HG03175 (cell line): Measurements from ENCODE around the gene SERTAD1.
A peak's percentile ranks its signal among the peaks of the same experiment; 100 is the strongest.
"Not testable (repeated sequence)": the region's sequence is repeated elsewhere in the genome, so short reads cannot be mapped to it uniquely, and the experiment has no call there.

Experiments used
- ATAC-seq: cut with Tn5 transposase; IDR thresholded peaks from one replicate; pipeline ENCODE4 v1.9.1; 2021; ENCODE audit warnings: mild to moderate bottlenecking, moderate library complexity; ENCODE audit not compliant: unreplicated experiment

SERTAD1 gene

GRCh38 chr19:40423938-40424337 lies 1.9 kb downstream of the SERTAD1 start:
- no peak for ATAC-seq

GRCh38 chr19:40422748-40423566 lies 2.8 kb downstream of the SERTAD1 start:
- no peak for ATAC-seq

DNA sequence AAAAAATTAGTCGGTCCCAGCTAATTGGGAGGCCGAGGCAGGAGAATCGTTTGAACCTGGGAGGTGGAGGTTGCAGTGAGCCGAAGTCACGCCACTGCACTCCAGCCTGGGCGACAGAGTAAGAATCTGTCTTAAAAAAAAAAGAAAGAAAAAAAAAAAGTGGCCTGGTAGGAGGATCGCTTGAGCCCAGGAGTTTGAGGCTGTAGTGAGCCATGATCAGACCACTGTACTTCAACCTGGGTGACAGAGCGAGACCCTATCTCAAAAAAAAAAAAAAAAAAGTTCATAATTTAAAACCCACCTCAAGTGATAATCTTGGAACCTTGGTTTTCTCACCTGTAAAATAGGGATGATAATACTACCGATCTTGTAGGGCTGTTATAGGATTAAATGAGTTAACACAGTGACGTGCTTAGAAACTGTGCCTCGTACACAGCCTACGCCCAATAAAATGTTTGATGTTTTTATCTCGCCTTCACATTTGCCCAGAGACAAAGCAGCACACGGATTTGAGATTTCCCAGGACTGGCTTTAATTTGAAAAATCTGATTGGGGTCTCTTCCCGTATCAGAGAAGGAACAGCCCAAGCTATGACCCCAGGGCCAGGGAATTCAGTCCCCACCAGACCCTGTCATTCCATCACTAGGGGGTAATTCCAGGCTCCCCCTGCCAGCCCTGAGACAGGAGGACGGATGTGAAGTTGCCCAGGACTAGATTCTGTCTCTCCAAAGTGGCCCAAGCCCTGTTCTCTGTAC lies 3.6 kb downstream of the SERTAD1 start:
- no peak for ATAC-seq

GRCh38 chr19:40420766-40421765 lies 4.7 kb downstream of the SERTAD1 start:
- ATAC-seq: peak; percentile 44

- ATAC-seq: no peak
Observed at GRCh38 chr19:40420451-40420765, 5.4 kb downstream of the SERTAD1 start.

DNA sequence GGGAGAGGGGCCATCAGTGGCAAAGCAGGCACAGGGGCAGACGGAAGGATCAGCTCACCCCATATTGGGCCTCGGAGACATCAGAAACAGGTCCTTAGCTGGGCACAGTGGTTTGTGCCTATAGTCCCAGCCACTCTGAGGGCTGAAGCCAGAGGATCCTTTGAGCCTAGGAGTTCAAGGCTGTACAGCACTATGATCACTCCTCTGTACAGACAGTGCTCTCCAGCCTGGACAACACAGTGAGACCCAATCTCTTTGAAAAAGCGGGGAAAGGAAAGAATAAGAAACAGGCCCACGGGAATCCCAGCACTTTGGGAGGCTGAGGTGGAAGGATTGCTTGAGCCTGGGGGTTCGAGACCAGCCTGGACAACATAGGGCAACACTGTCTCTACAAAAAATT lies 6.0 kb downstream of the SERTAD1 start:
- ATAC-seq: no peak

- no peak for ATAC-seq
Observed at GRCh38 chr19:40419066-40419612, 6.7 kb downstream of the SERTAD1 start.

- no peak for ATAC-seq
Observed at GRCh38 chr19:40418040-40418439, 7.8 kb downstream of the SERTAD1 start.

DNA sequence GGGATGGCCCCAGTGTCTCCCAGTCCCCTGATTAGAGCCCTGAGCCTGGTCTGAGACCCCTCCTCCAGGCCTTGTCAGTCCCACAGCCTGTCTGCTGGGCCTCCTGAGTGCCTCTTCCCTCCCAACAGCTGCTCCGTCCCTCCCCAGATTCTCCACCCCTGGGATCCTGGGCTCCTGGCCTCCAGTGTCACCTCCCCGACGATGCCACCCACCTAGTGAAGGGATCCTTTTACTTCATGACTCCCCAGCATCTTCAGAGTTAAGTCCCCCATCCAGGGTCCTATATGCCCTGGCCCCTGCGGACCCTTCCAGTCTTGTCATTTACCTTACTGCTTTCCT lies 8.2 kb downstream of the SERTAD1 start:
- no peak for ATAC-seq

DNA sequence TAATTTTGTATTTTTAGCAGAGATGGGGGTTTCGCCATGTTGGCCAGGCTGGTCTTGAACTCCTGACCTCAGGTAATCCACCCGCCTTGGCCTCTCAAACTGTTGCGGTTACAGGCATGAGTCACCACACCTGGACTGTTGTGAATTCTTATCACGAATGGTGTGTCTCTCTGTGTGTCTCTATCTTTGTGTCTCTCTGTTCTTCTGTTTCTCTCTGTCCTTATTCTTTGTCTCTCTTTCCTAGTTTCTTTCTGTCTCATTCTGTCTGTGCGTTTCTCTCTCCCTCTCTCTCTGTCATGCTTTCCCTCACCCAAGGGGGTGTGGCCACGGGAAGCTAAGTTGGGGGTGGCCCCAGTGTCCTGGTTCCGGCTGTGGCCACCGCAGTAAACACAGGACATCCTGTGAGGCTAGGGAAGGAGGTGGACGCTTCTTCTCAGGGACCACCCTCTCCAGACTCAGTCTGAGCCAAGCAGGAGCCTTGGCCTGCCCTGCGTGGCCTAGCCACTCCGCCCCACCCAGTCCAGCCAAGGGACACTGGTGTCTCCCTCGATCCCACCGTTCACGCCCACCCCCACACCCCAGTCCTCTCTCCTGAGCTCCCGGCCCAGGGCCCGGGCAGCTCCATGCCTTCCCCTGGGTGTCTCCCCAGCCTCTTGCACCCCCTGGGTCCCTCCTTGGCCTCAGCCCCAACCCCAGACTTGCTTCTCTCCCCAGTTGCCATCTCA lies 8.7 kb downstream of the SERTAD1 start:
- no peak for ATAC-seq

- no peak for ATAC-seq
Observed at GRCh38 chr19:40415768-40416167, 10.0 kb downstream of the SERTAD1 start.

- no peak for ATAC-seq
Observed at GRCh38 chr19:40414542-40415535, 11.0 kb downstream of the SERTAD1 start.

GRCh38 chr19:40413291-40413845 lies 12.4 kb downstream of the SERTAD1 start, which contains the start of gene PRX:
TSS of gene PRX (minus strand) at chr19:40413378. CDS start at chr19:40407932, 5,446 bp downstream.
- ATAC-seq: no peak

DNA sequence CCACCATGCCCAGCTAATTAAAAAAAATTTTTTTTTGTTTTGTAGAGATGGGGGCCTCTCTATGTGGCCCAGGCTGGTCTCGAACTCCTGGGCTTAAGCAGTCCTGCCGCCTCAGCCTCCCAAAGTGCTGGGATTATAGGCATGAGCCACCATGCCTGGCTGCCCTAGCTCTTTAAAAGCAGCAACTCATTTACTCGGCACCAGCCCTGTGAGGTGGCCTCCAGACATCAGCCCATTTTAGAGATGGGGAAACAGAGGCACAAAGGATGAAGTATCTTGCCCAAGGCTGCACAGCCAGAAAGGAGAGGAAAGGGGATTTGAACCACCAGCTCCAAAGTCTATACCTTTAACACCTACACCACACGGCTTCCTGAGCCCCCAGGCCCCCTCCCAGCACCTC lies 12.9 kb downstream of the SERTAD1 start:
- ATAC-seq: no peak

- ATAC-seq: no peak
Observed at GRCh38 chr19:40411958-40412499, 13.8 kb downstream of the SERTAD1 start.

DNA sequence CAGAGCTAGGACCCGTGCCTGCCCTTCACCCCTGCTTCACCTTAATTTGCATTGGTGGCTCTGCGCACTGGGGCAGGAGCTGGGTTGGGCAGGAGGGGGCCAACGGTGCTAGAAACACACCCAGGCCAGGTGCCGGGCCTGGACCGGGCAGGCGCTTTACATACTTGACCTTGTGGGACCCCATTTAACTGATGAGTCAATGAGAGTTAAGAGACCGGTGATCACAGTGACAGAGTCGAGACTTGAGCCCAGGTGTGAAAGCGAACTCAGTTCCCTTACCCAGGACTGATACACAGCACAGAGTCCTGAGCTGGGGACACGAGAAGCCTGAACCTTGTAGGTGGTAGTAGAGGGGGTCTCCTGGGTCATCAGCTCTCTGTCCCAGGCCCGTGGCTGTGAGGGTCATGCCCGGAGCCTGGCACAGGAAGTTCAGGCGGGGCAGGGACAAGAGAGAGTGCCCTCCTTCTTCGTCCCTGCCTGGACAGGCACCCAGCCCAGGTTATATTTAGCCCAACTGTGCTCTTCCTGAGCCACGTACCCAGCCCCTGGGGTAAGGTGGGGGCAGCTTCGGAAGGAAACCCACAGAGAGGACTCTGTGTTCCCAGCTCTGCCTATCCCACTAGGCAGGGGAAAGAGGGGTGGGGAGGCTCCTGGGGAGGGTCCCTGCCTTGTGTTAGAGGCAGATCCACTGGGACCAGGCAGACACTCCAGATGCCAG lies 14.5 kb downstream of the SERTAD1 start:
- ATAC-seq: no peak

DNA sequence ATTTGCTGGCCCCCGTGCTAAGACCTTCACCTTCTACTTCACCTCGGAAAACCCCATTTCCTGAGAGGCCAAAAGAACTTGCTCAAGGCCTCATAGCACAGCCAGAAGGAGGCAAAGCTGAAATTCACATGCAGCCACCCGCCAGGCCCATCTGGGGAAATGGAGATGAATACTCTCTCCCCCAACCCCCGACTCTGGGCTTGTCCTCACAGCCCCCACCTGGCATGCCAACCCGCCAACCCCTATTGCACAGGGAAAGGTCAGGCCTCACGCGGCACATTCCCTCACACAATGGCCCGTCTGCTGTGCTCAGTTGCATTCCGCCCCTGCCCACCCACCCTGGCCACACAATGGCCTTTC lies 15.8 kb downstream of the SERTAD1 start:
- ATAC-seq: no peak

DNA sequence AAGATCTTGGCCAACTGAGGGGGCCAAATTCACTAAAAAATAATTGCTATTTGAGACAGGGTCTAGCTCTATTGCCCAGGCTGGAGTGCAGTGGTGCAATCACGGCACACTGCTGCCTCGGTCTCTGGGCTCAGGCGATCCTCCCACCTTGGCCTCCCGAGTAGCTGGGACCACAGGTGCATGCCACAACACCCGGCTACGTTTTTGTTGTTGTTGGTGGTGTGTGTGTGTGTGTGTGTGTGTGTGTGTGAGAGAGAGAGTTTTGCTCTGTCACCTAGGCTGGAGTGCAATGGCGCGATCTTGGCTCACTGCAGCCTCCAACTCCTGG lies 17.2 kb downstream of the SERTAD1 start:
- not testable (repeated sequence) for ATAC-seq
